Activated CD8-positive, alpha-beta memory T cell treated with anti-CD3 and anti-CD28 coated beads, Interleukin-2, amount 50 U/mL, for 24 hours (primary cell): ENCODE data around the gene NPBWR2.
"Not testable (repeated sequence)": the region's sequence is repeated elsewhere in the genome, so short reads cannot be mapped to it uniquely, and the experiment has no call there.

Experiments used
- DNase-seq: peaks from one replicate; pipeline ENCODE4 v3.0.0-alpha.2; 2020; ENCODE audit errors: extremely low read depth

The NPBWR2 gene

DNA sequence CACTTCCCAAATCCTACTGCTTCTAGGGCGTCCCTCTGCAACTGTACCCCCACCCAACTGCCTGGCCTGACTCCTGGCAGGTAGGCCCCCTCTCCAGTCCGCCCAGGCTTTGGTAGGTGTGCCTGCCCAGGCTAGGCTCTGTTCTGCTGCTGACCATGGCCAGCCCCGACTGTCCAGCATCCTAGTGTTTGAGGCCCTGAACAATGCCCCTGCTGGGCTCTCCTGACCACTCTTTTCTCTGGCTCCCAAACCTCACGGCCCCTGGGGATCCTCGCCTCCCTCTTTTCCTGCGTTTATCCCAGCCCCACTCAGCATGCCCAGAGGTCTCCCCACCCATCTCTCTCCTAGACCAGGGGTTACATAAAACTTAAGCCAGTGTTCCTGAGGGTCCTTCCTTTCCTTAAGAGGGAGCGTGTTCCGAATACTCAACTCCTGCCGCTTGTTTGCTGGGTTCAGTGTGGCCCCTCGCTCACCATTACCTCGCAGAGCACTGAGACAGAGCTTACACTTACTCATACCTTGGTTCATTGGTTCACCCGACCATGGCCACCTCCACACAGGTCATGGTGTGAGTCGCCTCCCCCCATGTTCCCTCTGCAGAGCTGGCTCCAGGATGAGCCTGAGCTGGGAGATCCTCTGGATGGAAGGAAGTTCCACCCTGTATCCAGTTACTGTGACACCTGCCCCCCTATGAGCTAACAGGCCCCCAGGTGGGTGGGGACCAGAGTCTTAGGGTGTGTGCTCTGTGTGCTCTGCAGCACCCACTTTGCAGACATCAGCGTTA, 35.8 kb upstream of the NPBWR2 start:
- no peak for DNase-seq

DNA sequence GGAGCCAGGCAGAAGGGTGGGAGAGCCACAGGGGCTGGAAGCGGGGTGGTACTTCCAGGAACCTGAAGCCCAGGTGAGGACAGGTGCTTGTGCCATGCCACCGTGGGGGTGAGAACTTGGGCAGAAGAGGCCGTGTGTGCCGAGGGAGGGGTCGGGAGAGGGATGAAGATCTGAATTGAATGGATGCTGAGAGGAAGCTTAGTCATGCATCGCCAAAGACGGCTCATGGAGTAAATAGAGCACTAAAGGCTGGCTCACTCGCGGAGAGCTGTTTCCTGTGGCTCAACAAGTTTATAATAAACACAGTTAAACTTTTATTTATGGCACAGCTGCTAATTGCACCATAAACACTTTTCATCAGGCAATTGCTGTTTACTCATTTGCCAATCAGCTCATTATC, 35.2 kb upstream of the NPBWR2 start:
- DNase-seq = no peak

DNA sequence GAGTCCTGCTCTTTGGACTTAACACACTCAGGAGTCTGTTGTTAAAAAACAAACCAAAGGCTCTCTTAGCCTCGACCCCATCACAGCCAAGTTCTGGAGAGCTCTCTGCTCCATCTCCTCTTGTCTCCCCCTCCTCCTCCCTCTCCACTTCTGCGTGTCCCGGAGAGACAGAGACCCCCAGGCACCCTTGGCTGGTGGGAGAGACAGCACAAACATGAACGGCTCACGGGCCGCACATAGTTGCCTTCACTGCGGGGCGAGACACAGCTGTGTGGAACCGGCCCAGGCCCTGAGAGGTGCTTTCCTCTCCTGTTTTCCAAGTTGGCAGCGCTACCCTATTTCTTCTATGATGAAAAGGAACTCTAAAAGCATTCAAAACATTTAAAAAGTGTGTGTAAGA, 33.6 kb upstream of the NPBWR2 start:
- DNase-seq = no peak

GRCh38 chr20:64140061-64140931, 32.9 kb upstream of the NPBWR2 start:
- DNase-seq = no peak

DNA sequence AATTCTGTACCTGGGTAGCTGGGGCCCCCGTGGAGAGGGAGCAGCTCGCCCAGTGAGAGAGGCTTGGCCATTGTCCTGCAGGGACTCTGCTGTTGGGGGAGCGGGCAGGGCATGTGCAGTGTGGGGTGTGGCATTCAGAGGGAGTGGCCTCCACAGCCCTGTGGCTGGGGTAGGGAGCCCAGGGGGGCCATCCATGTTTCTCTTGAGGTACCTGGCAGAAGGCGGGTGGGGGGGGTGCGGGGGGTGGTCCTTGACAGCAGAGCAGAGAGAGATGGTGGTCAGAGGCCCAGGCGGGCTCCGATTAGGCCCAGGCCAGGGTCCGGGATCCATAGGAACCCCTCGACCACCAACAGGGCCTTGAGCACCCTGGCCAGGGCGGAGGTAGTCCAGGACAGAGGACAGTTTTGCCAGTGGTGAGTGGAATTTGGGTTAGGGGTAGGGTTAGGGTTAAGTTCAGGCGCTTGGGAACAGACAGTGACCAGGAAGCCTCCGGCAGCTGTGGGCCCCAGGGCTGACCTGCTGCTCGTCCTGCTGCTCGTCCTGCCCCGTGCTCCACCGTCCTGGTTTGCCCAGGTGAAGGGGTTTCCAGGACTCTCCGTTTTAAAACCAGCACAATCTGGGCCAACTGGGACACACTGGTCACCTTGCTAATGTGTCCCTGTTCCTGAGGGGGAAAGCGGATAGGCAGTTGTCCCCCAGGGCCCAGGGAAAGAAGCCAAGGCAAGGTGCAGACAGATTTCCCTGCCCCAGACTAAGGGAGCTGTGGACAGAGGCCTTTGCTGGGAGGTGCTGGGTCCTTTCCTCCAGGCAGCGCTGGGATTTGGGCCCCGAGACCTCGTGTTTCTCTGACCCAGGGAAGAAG, 32.1 kb upstream of the NPBWR2 start:
- DNase-seq = no peak

DNA sequence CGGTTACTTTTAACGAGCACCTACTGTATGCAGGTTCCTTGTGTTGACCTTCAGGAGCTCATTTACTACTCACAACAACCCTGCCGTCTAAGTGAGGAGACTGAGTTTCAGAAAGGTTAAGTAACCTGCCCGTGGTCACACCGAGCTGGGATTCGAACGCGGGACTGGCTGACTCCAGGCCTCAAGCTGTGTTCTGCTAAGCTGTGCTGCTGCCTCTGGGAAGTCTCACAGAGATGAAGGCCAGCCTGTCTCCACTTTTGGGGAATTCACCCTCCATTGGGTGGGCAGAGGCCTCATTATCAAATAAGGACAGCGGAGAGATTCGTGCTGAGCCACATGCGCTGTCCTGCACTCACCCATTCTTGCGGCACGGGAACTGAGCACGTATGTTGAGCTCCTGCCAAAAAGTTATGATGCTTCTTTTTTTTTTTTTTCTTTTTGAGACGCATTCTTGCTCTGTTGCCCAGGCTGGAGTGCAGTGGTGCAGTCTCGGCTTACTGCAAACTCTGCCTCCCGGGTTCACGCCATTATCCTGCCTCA, 31.0 kb upstream of the NPBWR2 start:
- no peak for DNase-seq

GRCh38 chr20:64137598-64138031, 30.2 kb upstream of the NPBWR2 start:
- no peak for DNase-seq

DNA sequence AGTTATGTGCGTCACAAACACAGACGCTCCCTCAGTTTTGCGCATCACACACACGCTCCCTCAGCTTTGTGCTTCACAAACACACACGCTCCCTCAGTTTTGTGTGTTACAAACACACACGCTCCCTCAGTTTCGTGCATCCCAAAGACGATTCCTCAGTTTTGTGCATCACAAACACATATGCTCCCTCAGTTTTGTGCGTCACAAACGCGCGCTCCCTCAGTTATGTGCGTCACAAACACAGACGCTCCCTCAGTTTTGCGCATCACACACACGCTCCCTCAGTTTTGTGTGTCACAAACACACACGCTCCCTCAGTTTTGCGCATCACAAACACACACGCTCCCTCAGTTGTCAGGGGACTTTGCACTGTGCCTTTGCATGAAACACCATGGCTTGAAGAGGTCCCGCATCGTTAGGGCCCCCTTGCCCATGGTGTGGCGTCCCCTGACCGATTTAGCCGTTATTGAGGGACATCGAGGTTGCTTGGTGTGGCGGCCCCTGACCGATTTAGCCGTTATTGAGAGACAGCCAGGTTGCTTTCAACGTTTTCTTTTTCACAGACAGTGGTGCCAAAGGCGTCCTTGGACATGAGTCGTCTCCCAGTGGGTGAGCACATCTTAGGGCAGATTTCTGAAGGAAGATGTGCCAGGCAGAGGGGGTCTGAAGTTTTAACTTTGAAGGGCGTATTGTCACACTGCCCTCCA, 28.8 kb upstream of the NPBWR2 start:
- no peak for DNase-seq

GRCh38 chr20:64134744-64135143, 27.4 kb upstream of the NPBWR2 start:
- DNase-seq = not testable (repeated sequence)

- no peak for DNase-seq
These were observed 26.6 kb upstream of the NPBWR2 start for GRCh38 chr20:64133951-64134407.

GRCh38 chr20:64131406-64131805, 24.0 kb upstream of the NPBWR2 start:
- no peak for DNase-seq

GRCh38 chr20:64130876-64131275, 23.5 kb upstream of the NPBWR2 start:
- DNase-seq = no peak

DNA sequence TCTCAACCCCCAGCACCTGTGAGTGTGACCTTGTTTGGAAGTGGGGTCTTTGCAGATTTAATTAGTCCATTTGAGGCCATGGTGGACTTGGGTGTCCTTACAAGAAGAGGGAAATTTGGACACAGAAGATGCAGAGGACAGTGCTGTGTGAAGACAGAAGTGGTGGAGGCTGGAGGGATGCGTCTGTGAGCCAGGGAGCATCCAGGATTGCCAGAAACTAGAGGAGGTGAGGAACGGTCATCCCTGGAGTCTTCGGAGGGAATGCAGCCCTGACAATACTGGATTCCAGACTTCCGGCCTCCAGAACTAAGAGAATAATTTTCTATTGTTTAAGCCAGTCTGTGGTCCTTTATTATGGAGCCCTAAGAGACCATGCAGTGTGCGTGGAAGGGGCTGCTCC, 22.9 kb upstream of the NPBWR2 start:
- DNase-seq = no peak

- no peak for DNase-seq
These were observed 21.9 kb upstream of the NPBWR2 start for GRCh38 chr20:64129146-64129782.

GRCh38 chr20:64123517-64123916, 16.2 kb upstream of the NPBWR2 start:
- DNase-seq = not testable (repeated sequence)

- DNase-seq = not testable (repeated sequence)
These were observed 15.6 kb upstream of the NPBWR2 start for GRCh38 chr20:64122927-64123326.

GRCh38 chr20:64121586-64121985, 14.2 kb upstream of the NPBWR2 start:
- DNase-seq = no peak

DNA sequence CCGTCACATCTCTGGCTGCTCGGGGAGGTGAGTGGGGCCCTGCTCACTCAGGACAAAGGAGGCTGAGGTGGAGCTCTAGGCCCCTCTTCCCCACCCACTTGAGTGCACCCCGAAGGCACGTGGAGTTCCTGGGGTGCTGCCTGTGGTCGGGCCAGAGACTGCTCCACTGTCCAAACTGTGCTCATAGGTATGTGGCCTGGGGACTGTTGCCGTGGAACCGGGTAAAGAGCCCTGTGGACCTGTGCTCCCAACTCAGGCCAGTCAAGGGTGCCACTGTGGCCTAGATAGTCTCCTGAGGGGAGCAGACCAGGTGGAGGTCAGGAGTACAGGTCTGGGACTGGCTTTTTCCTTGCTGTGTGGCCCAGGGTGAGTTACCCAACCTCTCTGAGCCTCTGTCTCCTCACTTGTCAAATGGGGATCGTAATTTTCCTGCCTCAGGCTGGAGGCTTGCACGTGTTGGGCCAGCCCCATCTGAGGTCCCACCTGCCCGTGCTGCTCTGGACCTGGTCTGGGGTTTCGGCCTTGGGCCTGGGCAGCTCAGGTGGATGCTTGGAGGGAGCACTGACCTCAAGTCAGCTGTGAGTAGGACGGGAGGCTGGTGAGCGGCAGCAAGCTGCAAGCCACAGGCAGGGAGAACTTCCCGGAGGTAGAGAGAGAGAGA, 12.4 kb upstream of the NPBWR2 start:
- DNase-seq = no peak

DNA sequence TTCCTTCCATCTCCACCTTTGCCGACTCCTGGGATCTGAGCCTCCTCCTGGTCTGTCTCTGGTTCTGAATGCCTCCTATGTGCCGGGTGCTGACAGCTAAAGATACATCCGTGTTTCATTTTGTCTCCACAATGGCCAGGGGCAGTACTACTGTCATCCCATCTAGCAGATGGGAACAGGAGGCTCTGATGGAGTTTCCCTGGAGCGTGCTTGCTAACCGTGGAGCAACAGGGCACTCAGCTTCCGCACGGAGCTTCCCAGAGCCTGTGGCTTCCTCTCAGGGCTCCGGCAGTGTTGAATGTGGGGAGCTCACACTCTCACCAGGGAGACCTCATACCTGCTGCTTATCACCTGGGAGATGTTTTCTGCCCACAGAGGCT, 11.9 kb upstream of the NPBWR2 start:
- DNase-seq = no peak

DNA sequence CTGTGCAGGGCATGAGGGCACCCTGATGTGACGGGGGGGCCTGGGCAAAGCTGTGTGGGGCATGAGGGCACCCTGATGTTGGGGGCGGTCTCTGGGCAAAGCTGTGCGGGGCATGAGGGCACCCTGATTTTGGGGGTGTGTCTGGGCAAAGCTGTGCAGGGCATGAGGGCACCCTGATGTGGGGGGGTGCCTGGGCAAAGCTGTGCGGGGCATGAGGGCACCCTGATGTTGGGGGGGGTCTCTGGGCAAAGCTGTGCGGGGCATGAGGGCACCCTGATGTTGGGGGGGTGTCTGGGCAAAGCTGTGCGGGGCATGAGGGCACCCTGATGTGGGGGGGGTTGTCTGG, 10.0 kb upstream of the NPBWR2 start:
- DNase-seq = not testable (repeated sequence)
